ENCODE measurements around the gene DOP1B.
A peak's percentile ranks its signal among the peaks of the same experiment; 100 is the strongest.

Gene DOP1B

DNA sequence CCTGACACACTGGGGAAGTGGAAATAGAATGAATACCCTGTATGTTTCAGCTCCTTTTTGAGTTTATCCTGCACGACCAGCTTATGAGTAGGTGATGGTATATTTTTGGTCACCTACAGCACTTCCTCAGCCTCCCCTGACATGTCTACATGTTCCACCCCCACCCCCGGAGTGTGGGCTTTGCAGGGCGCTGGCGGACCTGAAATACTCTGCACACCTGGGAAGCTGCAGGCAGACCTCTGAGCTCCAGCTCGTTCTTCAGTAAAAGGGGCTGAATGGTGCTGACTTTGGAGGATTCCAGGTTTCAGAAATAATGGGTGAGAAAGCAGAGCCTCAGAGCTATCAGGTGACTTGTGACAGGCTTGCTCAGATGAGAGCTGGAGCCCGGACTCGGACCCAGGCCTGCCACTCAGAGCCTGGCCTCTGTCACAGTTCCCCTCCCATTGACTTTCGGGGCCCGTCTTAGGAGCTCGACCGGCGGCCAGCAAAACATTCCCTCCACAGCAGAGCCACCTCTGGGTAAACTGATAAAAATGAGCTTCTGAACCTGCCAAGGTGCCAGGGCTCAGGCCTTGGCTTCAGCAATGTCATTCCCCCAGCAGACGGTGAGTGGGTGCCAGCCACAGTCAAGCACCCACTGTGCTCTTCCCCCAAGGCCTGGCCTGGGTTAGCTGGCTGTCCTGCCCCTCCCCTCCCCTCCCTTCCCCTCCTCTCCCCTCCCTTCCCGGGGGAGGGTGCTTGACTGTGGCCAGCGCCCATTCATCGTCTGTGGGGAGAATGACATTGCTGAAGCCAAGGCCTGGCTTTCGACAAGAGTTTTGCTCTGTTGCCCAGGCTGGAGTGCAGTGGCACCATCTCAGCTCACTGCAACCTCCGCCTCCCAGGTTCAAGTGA, 30.1 kb downstream of the DOP1B start:
- no peaks in the 10 kb centered on the region for H4K20me1 ChIP-seq (ENCODE audit: insufficient read depth, low read length)
- H3K79me2 ChIP-seq (ENCODE audit: insufficient read depth, low read length) = no peaks in the 10 kb centered on the region
- no peak for TF ChIP-seq EZH2 (IDR thresholded peaks at IDR 0.05; ENCODE audit: borderline replicate concordance, low read length)
- TF ChIP-seq, protein P1, sequence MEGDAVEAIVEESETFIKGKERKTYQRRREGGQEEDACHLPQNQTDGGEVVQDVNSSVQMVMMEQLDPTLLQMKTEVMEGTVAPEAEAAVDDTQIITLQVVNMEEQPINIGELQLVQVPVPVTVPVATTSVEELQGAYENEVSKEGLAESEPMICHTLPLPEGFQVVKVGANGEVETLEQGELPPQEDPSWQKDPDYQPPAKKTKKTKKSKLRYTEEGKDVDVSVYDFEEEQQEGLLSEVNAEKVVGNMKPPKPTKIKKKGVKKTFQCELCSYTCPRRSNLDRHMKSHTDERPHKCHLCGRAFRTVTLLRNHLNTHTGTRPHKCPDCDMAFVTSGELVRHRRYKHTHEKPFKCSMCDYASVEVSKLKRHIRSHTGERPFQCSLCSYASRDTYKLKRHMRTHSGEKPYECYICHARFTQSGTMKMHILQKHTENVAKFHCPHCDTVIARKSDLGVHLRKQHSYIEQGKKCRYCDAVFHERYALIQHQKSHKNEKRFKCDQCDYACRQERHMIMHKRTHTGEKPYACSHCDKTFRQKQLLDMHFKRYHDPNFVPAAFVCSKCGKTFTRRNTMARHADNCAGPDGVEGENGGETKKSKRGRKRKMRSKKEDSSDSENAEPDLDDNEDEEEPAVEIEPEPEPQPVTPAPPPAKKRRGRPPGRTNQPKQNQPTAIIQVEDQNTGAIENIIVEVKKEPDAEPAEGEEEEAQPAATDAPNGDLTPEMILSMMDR (IDR thresholded peaks at IDR 0.05; ENCODE audit: low read length) = no peak
- H3K4me1 ChIP-seq (ENCODE audit: insufficient read depth, low read length, severe bottlenecking) = peaks cover 8% of the 10 kb centered on the region
- H3K9ac ChIP-seq (ENCODE audit: low read length) = no peak overlapping the region
- no peaks in the 10 kb centered on the region for H3K9me3 ChIP-seq (ENCODE audit: low read length)
- no peak overlapping the region for H3K4me2 ChIP-seq (ENCODE audit: low read length)
- H3K4me3 ChIP-seq (ENCODE audit: low read depth, low read length, poor library complexity, severe bottlenecking) = no peak overlapping the region
- H3K27me3 ChIP-seq (ENCODE audit: insufficient read depth, low read length) = no peaks in the 10 kb centered on the region
- no peaks in the 10 kb centered on the region for H3K36me3 ChIP-seq (ENCODE audit: insufficient read depth, low read length)
- no peak overlapping the region for H3K27ac ChIP-seq (ENCODE audit: low read depth, low read length, poor library complexity, severe bottlenecking)
- 0 out of 2 replicates have a peak, but pooled peaks cover 3% of the 10 kb centered on the region for H3F3A ChIP-seq (ENCODE audit: insufficient read depth, low read length)
- no peak overlapping the region for H2AFZ ChIP-seq (ENCODE audit: low read length)
- no peaks in the 10 kb centered on the region for H3K9me2 ChIP-seq (ENCODE audit: low read depth, low read length)

GRCh38 chr21:36188081-36188681, 31.6 kb downstream of the DOP1B start:
- Histone ChIP-seq H3K4me2 (ENCODE audit: low read length) (no peak overlapping the region), H3K27me3 (ENCODE audit: insufficient read depth, low read length) (no peaks in the 10 kb centered on the region), H3K4me3 (ENCODE audit: low read depth, low read length, poor library complexity, severe bottlenecking) (no peak overlapping the region)

DNA sequence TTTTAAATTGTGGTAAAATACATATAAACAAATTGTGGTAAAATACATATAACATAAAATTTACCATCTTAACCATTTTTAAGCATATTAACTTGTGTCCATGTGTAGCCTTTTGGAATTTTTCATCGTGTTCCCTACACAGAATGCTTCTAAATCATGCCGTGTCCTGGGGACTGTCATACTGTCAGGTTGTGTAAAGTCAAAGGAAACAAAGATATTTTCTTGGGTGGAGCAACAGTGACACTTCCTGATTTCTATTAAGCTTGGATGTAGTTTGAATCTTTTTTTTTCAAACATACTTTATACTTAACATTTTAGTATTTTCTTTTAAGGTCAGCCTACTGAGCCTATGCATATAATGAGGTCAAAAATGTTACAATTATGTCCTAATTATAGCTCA, 32.3 kb downstream of the DOP1B start:
- TF ChIP-seq EZH2 (IDR thresholded peaks at IDR 0.05; ENCODE audit: borderline replicate concordance, low read length) = no peak
- TF ChIP-seq, protein P1 (IDR thresholded peaks at IDR 0.05; ENCODE audit: low read length) = no peak
- no peaks in the 10 kb centered on the region for H3K79me2 ChIP-seq (ENCODE audit: insufficient read depth, low read length)
- no peaks in the 10 kb centered on the region for H3K27me3 ChIP-seq (ENCODE audit: insufficient read depth, low read length)
- no peak overlapping the region for H3K27ac ChIP-seq (ENCODE audit: low read depth, low read length, poor library complexity, severe bottlenecking)
- H2AFZ ChIP-seq (ENCODE audit: low read length) = no peak overlapping the region
- no peaks in the 10 kb centered on the region for H3K9me3 ChIP-seq (ENCODE audit: low read length)
- H3K4me3 ChIP-seq (ENCODE audit: low read depth, low read length, poor library complexity, severe bottlenecking) = no peak overlapping the region
- no peaks in the 10 kb centered on the region for H3K36me3 ChIP-seq (ENCODE audit: insufficient read depth, low read length)
- H3K4me2 ChIP-seq (ENCODE audit: low read length) = no peak overlapping the region
- no peak overlapping the region for H3K9ac ChIP-seq (ENCODE audit: low read length)
- 0 out of 2 replicates have a peak, but pooled peaks cover 3% of the 10 kb centered on the region for H3F3A ChIP-seq (ENCODE audit: insufficient read depth, low read length)
- peaks cover 8% of the 10 kb centered on the region for H3K4me1 ChIP-seq (ENCODE audit: insufficient read depth, low read length, severe bottlenecking)
- no peaks in the 10 kb centered on the region for H4K20me1 ChIP-seq (ENCODE audit: insufficient read depth, low read length)
- H3K9me2 ChIP-seq (ENCODE audit: low read depth, low read length) = no peaks in the 10 kb centered on the region

More at GRCh38 chr21:36188081-36188681, 31.6 kb downstream of the DOP1B start:
- H3F3A ChIP-seq (ENCODE audit: insufficient read depth, low read length) = 0 out of 2 replicates have a peak, but pooled peaks cover 3% of the 10 kb centered on the region
- H3K9ac ChIP-seq (ENCODE audit: low read length) = no peak overlapping the region
- H3K4me1 ChIP-seq (ENCODE audit: insufficient read depth, low read length, severe bottlenecking) = peaks cover 8% of the 10 kb centered on the region
- no peaks in the 10 kb centered on the region for H3K9me2 ChIP-seq (ENCODE audit: low read depth, low read length)
- no peak overlapping the region for H3K27ac ChIP-seq (ENCODE audit: low read depth, low read length, poor library complexity, severe bottlenecking)
- TF ChIP-seq, protein P1 (IDR thresholded peaks at IDR 0.05; ENCODE audit: low read length) = peak; percentile 34; the same call in 1 of the 2 replicates
- TF ChIP-seq EZH2 (IDR thresholded peaks at IDR 0.05; ENCODE audit: borderline replicate concordance, low read length) = no peak
- no peaks in the 10 kb centered on the region for H3K36me3 ChIP-seq (ENCODE audit: insufficient read depth, low read length)
- H3K79me2 ChIP-seq (ENCODE audit: insufficient read depth, low read length) = no peaks in the 10 kb centered on the region
- H2AFZ ChIP-seq (ENCODE audit: low read length) = no peak overlapping the region
- H4K20me1 ChIP-seq (ENCODE audit: insufficient read depth, low read length) = no peaks in the 10 kb centered on the region
- H3K9me3 ChIP-seq (ENCODE audit: low read length) = no peaks in the 10 kb centered on the region
